HG02588 (cell line): ENCODE data around the gene PHC2.
"Not testable (repeated sequence)": the region's sequence is repeated elsewhere in the genome, so short reads cannot be mapped to it uniquely, and the experiment has no call there.

Source experiments
- ATAC-seq: cut with Tn5 transposase; IDR thresholded peaks from one replicate; pipeline ENCODE4 v1.9.1; 2021; ENCODE audit warnings: mild to moderate bottlenecking, moderate library complexity; ENCODE audit not compliant: unreplicated experiment

PHC2 gene

DNA sequence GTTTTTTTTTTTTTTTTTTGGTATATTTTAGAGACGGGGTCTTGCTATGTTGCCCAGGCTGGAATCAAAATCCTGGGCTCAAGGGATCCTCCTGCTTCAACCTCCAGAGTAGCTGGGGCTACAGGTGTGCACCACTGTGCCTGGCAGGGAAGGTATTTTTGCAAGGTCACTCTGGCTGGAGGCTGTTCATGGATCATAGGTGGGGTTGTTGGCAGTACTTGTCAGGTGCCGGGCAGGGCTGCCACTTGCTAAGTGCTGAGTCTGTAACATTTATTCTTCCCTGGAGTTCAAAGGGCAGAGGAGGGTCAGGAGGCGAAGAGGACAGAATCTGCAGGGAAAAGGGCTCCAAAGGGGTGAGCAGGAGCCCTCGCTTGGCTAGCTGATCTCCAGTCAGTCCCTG, 134.1 kb downstream of the PHC2 start:
- no peak for ATAC-seq

GRCh38 chr1:33296082-33296458, 134.8 kb downstream of the PHC2 start:
- ATAC-seq: no peak

DNA sequence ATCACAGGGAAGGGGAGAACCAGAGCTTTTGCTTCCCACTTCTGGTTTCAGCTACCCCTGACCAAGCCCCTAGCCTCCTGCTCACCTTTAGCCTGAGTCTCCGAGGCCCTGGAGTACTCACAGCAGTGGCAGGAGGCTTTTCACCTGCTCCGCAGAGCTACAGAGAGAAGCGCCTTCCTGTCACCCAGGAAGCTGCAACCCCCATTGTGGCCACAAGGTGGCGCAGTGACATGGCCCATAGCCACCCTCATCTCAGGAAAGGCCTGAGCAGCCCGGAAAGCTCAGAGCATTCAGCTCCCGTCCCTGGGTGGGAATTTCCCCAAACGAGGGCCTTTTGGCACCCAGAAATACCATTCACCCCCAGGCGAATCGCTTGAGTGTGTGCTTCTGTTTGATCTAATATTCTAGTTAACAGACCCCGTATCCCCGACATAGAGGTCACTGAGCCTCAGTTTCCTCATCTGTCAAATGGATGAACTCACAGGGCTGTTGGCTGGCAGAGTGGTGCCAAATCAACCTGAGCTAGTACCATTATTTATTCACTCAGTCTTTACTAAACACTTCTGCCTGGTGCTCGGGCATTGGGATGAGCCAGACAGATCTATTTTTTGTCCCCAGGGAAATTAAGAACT, 135.3 kb downstream of the PHC2 start:
- ATAC-seq: peak; percentile 68

GRCh38 chr1:33295023-33295422, 135.9 kb downstream of the PHC2 start:
- ATAC-seq: no peak

DNA sequence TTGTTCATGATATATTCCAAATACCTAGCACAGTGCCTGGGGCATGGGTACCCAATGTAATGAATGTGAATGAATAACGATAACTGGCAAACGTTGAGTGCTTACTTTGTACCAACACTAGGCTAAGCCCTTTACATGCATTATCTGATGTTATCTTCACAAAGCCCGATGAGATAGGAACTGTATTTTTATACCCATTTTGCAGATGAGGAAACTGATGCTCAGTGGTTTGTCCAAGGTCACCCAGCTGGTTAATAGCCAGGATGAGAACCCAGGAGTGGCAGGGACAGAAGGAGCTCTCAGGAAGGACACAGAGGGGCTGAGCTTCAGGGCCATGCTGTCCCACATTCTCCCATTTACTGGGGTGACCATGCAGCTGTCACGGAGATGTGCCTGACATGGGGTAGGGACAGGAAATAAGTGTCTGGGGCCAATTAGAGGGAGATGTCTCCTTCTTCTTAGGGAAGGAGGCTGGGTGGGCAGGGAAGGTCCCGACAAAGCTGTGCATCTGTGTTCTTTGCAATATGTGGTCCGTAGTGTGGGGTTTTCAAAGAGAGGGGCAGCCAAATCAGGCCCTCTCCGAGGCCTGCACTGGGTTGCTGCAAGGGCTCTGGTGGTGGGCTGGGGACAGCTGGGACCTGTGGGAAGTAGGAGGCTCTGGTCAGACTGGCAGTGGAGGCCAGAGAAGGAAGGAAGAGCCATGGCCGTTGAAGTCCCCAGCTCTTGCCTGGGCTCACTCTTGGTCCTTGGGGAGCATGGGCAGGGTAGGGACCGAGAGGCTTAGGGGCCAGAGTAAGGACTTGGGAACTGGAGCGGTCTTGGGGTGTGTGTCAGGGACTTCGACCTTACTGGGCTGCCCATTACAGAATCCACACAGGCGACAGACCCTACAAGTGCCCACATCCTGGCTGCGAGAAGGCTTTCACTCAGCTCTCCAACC, 136.6 kb downstream of the PHC2 start:
- no peak for ATAC-seq

- no peak for ATAC-seq
Measured at GRCh38 chr1:33292726-33293340, 138.1 kb downstream of the PHC2 start.

DNA sequence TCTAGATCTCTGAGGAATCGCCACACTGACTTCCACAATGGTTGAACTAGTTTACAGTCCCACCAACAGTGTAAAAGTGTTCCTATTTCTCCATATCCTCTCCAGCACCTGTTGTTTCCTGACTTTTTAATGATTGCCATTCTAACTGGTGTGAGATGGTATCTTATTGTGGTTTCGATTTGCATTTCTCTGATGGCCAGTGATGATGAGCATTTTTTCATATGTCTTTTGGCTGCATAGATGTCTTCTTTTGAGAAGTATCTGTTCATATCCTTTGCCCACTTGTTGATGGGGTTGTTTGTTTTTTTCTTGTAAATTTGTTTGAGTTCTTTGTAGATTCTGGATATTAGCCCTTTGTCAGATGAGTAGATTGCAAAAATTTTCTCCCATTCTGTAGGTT, 140.3 kb downstream of the PHC2 start:
- ATAC-seq: not testable (repeated sequence)

- ATAC-seq: no peak
Measured at GRCh38 chr1:33289858-33290154, 141.1 kb downstream of the PHC2 start.

DNA sequence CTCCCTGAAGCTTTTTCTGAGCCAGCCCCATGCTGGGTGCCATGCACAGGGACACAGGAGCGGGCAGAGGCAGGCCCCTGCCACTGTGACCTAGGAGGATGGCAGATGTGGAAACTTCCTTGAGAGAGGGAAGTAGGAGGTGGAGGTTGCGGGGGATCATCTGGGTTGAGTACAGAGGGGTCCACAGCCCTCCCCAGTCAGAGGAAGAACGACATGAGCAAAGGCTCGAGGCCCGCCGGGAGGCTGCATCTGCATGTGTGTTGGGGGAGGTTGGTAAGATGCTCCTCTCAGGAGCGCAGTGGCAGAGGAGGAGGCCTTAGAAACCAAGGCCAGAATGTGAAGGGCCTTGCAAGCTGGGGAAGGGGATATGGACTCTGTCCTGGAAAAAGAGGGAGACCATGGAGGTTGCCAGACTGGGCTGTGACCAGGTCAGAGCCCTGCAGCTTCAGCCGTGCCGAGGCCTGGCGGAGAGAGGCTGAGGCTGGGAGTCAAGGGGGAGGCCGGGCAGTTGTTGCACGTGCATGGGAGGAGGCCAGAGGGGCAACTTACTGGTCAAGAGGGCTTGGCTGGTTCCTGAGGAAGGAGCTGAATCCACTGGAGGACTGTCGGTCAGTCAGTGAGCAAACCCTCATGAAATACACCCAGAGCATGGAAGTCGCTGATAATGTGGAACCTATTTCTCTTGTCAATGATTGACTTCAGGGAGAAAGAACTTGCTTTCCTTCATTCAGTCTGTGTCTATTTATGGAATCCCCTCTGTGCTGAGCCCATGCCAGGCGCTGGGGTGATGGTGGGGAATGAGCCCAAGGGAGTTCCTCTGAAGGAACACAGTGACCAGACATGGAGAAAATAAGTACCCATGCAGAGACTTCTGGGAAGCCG, 141.7 kb downstream of the PHC2 start:
- no peak for ATAC-seq

DNA sequence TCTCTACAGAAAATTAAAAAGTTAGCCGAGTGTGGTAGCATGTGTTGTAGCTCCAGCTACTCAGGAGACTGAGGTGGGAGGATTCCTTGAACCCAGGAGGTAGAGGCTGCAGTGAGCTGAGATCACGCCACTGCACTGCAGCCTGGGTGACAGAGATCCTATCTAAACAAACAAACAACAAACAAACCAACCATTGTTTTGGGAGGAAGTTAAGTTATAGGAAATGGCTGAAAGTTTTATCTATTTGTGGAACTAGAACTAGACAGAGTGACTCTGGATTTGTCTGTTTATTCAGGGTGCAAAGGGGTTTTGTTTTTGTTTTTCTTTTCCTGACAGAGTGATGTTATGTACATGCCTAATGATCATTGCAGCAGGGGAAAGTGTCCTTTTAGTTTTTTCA, 143.6 kb downstream of the PHC2 start:
- no peak for ATAC-seq

DNA sequence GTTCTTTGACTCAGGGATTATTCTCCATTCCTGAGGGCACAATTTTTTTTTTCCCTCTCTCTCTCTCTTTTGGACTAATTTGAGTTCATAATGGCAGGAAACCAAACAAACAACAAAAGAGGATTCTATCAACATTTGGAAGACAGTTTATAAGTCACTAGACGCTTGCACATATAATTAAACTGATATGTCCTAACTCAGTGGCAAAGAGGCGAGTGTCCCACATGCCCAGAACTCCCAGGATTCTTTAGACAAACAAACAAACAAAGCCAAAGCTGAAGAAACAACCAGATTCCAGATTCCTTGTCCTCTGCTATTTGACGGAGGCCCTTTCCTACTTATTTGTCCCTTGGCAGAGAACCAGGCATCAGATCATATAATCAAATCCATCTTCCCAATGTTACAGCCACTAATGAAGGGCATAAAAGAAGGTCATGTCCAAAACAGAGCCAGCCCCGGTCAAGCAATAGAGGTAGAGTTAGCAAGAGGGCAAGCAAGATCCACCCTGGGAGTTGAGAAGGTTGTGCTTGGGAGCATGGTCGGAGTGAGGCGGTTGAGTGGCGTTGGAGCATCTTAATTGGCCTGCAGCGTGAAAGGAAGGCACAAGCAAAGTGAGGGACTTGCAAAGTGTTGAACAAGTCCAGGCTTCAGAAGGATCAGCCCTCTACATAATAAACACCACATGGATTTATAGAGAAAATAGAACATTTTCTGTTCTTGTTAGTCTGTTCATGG, 144.3 kb downstream of the PHC2 start:
- ATAC-seq: no peak

DNA sequence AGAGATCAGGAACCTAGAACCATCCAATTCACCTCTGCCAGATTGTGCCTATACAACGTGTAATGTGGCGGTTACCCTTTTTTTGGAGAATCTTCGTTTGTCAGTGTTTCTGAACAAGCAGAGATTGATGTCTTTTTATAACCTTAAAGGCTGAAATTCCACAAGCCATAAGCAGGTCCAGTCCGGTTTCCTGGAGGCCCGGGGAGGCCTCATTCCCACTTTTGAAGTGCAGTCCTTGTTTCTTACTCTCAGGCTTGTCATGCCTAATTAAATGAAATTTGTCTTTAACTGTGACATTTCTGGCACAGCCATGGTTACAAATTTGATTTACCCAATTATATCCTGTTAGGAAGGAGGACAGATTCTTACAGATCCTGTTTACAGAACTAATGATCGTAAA, 146.8 kb downstream of the PHC2 start:
- no peak for ATAC-seq

- ATAC-seq: no peak
Measured at GRCh38 chr1:33282791-33283190, 148.1 kb downstream of the PHC2 start.

DNA sequence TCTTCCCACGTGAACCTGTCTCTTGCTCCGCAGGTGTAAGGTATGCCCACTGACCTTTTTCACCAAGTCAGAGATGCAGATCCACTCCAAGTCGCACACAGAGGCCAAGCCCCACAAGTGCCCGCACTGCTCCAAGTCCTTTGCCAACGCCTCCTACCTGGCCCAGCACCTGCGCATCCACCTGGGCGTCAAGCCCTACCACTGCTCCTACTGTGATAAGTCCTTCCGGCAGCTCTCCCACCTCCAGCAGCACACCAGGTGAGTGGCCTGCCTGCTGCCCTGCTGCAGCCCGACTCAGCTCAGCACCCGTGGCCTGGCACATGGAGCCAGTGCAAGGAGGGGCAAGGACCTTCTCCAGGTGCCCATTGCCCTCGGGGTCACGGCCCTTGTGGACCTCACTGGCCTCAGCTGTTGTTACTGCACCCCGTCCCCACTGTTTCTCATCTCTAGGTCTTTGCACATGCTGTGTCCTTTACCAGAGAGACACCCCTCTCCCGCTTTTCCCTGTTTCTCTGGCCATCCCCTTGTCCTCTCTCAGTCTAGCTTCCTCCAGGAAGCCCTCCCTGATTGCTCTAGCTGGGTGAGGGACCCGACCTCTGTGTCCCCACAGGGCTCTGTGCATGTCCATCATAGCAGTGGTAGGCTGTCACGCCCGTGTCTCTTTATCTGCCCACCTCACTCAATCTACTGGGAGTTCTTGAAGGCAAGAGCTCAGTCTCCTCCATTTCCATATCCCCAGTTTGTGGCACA, 149.2 kb downstream of the PHC2 start:
- ATAC-seq: no peak

DNA sequence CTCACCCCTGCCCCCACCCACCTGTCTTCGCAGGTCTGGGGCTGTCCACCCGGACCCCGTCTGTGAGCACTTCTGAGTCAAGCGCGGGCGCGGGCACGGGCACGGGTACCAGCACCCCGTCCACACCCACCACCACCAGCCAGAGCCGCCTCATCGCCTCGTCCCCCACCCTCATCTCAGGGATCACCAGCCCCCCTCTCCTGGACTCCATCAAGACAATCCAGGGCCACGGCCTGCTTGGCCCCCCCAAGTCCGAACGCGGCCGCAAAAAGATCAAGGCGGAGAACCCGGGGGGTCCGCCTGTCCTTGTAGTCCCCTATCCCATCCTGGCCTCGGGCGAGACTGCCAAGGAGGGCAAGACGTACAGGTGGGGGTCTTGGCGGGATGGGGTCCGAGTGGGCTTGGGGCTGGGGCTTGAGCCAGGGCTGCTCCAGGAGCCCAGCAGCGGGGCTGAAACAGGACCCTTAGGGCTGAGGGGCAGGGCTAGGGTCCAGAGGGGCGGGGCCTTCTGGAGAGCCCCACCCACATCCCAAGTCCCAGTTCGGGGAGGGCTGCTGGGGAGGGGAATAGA, 150.7 kb downstream of the PHC2 start:
- ATAC-seq: no peak

GRCh38 chr1:33277488-33278084, 153.3 kb downstream of the PHC2 start:
- no peak for ATAC-seq

DNA sequence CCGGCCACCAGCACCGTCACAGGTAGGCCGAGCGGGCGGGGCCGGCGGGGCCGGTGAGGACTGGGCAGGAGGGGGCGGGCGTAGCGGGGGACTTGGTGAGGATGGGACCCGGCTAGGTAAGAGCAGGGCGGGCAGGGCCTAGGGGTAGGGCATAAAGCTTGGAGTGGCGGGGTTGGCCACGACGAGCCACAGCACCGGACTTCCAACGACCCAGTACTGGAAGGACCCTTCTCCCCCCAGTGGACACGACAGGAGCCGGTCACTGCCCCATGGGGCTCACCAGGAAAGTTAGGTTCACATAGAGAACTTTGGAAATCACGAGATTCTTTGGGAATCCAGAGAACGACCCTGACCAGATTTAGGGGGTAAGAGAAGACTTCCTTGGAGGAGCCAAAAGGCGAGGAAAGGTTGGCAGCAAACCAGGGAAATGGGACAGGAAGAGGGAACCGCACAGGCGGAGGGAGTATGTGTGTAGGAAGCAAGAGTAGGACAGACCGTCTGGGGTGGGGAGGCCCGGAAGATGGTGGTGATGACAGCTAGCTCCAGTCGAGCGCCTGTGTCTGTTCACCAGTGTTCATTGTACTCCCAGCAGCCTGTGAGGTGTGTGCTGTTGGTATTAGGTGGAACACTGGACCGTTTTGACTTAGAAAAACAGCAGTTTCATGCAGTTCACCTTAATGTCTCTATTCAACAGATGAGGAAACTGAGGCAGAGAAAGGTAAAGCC, 154.2 kb downstream of the PHC2 start:
- ATAC-seq: no peak
